NCI-H2171 (cell line): ENCODE measurements around the gene C4A.
"Not testable (repeated sequence)": the region's sequence is repeated elsewhere in the genome, so short reads cannot be mapped to it uniquely, and the experiment has no call there.

Source experiments
- DNase-seq: peaks from one replicate; lab custom pipeline; 2025; lab: John Stamatoyannopoulos, UW

C4A gene

GRCh38 chr6:31980998-31981397, 859 bp upstream of the C4A start:
- DNase-seq = not testable (repeated sequence)

- not testable (repeated sequence) for DNase-seq
These were observed 7.5 kb downstream of the C4A start for GRCh38 chr6:31989363-31989762.

- DNase-seq = not testable (repeated sequence)
These were observed 12.6 kb downstream of the C4A start for GRCh38 chr6:31994421-31994820.

GRCh38 chr6:31996385-31996784, 14.5 kb downstream of the C4A start:
- DNase-seq = not testable (repeated sequence)

- not testable (repeated sequence) for DNase-seq
These were observed 20.9 kb downstream of the C4A start for GRCh38 chr6:32002546-32003268.

GRCh38 chr6:32003301-32003700, 21.4 kb downstream of the C4A start:
- DNase-seq = not testable (repeated sequence)

GRCh38 chr6:32004393-32004792, 22.5 kb downstream of the C4A start:
- DNase-seq = not testable (repeated sequence)

GRCh38 chr6:32004864-32005537, 23.1 kb downstream of the C4A start:
- DNase-seq = not testable (repeated sequence)

- not testable (repeated sequence) for DNase-seq
These were observed 23.7 kb downstream of the C4A start for GRCh38 chr6:32005538-32005880.

- DNase-seq = not testable (repeated sequence)
These were observed 24.2 kb downstream of the C4A start for GRCh38 chr6:32005991-32006529.

- DNase-seq = not testable (repeated sequence)
These were observed 25.2 kb downstream of the C4A start for GRCh38 chr6:32007086-32007485.

GRCh38 chr6:32008037-32008436, 26.2 kb downstream of the C4A start:
- DNase-seq = not testable (repeated sequence)

- DNase-seq = not testable (repeated sequence)
These were observed 26.8 kb downstream of the C4A start for GRCh38 chr6:32008616-32009015.

GRCh38 chr6:32009537-32009936, 27.7 kb downstream of the C4A start:
- not testable (repeated sequence) for DNase-seq

- DNase-seq = not testable (repeated sequence)
These were observed 29.1 kb downstream of the C4A start for GRCh38 chr6:32010856-32011530.

GRCh38 chr6:32012941-32013617, 31.2 kb downstream of the C4A start:
- not testable (repeated sequence) for DNase-seq

- not testable (repeated sequence) for DNase-seq
These were observed 31.9 kb downstream of the C4A start for GRCh38 chr6:32013738-32014137.

GRCh38 chr6:32014547-32014946, 32.7 kb downstream of the C4A start, which contains the start of gene C4B:
C4B (plus strand) TSS chr6:32014795; CDS start chr6:32014846, 51 bp downstream.
- not testable (repeated sequence) for DNase-seq

GRCh38 chr6:32022100-32022499, 40.2 kb downstream of the C4A start:
- DNase-seq = not testable (repeated sequence)

- not testable (repeated sequence) for DNase-seq
These were observed 46.8 kb downstream of the C4A start for GRCh38 chr6:32028631-32029030.

- not testable (repeated sequence) for DNase-seq
These were observed 47.7 kb downstream of the C4A start for GRCh38 chr6:32029553-32029952.
